Measurements from ENCODE around the gene PGD. TPM values are rescaled to one million over a fixed set of nuclear protein-coding genes. Genes with fewer than 3 reads are reported as not detected.
A peak's percentile ranks its signal among the peaks of the same experiment; 100 is the strongest.

PGD gene
- total and polyA plus RNA-seq, 7 donors, result 24.9 to 39.2 (median 29.3) TPM

- intact Hi-C loops (cut with DNase I), result no loop called here
- no peaks in the 10 kb centered on the region for H3K27me3 ChIP-seq (ENCODE audit: insufficient read depth in 3 of 3, low read length in 2 of 3)
- peak overlapping the region; percentile 46 for H3K27ac ChIP-seq
- WGBS, 3 donors, result 76 to 84% (median 78%) methylated on average over 15 of the region's 15 CpGs
- H3K4me1 ChIP-seq, result no peaks in the 10 kb centered on the region
- no peak for TF ChIP-seq CTCF (IDR thresholded peaks at IDR 0.05)
- H3K4me3 ChIP-seq, result no peak overlapping the region
- H3K9me3 ChIP-seq, result no peaks in the 10 kb centered on the region
- DNase-seq (peak in 1 of 2 donors; percentile 53), ATAC-seq (peak in 1 of 4 donors; percentile 31)
- peaks cover 0 to 81% of the 10 kb centered on the region in 2 donors for H3K36me3 ChIP-seq (ENCODE audit: insufficient read depth in 1 of 2, low read depth in 1 of 2)
Measured at GRCh38 chr1:10378081-10378841, 20.6 kb upstream of the PGD start.

- DNase-seq, result no peak
- Histone ChIP-seq H3K4me1 (no peaks in the 10 kb centered on the region), H3K36me3 (ENCODE audit: insufficient read depth in 1 of 2, low read depth in 1 of 2) (peaks cover 0 to 78% of the 10 kb centered on the region in 2 donors), H3K4me3 (no peak overlapping the region), H3K9me3 (no peaks in the 10 kb centered on the region), H3K27me3 (ENCODE audit: insufficient read depth in 3 of 3, low read length in 2 of 3) (no peaks in the 10 kb centered on the region), H3K27ac (no peak overlapping the region)
- intact Hi-C loops (cut with DNase I), result no loop called here
- TF ChIP-seq CTCF (IDR thresholded peaks at IDR 0.05), result no peak
- ATAC-seq, result no peak
- 85 to 92% (median 85%) methylated on average over 10 of the region's 10 CpGs for WGBS, 3 donors
Measured at GRCh38 chr1:10379101-10379620, 19.7 kb upstream of the PGD start.

- Histone ChIP-seq H3K27me3 (ENCODE audit: insufficient read depth in 3 of 3, low read length in 2 of 3) (no peaks in the 10 kb centered on the region), H3K4me3 (no peak overlapping the region), H3K4me1 (no peaks in the 10 kb centered on the region), H3K36me3 (ENCODE audit: insufficient read depth in 1 of 2, low read depth in 1 of 2) (peaks cover 0 to 72% of the 10 kb centered on the region in 2 donors), H3K9me3 (no peaks in the 10 kb centered on the region), H3K27ac (no peak overlapping the region)
- ATAC-seq (no peak), DNase-seq (no peak)
- 95 to 97% (median 96%) methylated on average over 6 of the region's 6 CpGs for WGBS, 3 donors
- intact Hi-C loops (cut with DNase I), result no loop called here
- no peak for TF ChIP-seq CTCF (IDR thresholded peaks at IDR 0.05)
Measured at GRCh38 chr1:10379676-10380075, 19.2 kb upstream of the PGD start.

GRCh38 chr1:10380594-10381275 lies 18.1 kb upstream of the PGD start:
- WGBS, 3 donors, result 56 to 62% (median 57%) methylated on average over 5 of the region's 5 CpGs
- Histone ChIP-seq H3K4me1 (no peaks in the 10 kb centered on the region), H3K27me3 (ENCODE audit: insufficient read depth in 3 of 3, low read length in 2 of 3) (no peaks in the 10 kb centered on the region), H3K36me3 (ENCODE audit: insufficient read depth in 1 of 2, low read depth in 1 of 2) (peaks cover 0 to 62% of the 10 kb centered on the region in 2 donors), H3K27ac (no peak overlapping the region), H3K4me3 (no peak overlapping the region), H3K9me3 (no peaks in the 10 kb centered on the region)
- intact Hi-C loops (cut with DNase I), result no loop called here
- no peak for ATAC-seq
- no peak for TF ChIP-seq CTCF (IDR thresholded peaks at IDR 0.05)
- no peak for DNase-seq
